ENCODE measurements around the gene RPL6. TPM values are rescaled to one million over a fixed set of nuclear protein-coding genes. Genes with fewer than 3 reads are reported as not detected.
"Not testable (repeated sequence)": the region's sequence is repeated elsewhere in the genome, so short reads cannot be mapped to it uniquely, and the experiment has no call there.

The RPL6 gene
- 1,000 to 10,000 TPM in 3 of 4 donors, 100 to 1,000 TPM in 1; 947 to 1,918 (median 1,526) TPM for total RNA-seq

DNA sequence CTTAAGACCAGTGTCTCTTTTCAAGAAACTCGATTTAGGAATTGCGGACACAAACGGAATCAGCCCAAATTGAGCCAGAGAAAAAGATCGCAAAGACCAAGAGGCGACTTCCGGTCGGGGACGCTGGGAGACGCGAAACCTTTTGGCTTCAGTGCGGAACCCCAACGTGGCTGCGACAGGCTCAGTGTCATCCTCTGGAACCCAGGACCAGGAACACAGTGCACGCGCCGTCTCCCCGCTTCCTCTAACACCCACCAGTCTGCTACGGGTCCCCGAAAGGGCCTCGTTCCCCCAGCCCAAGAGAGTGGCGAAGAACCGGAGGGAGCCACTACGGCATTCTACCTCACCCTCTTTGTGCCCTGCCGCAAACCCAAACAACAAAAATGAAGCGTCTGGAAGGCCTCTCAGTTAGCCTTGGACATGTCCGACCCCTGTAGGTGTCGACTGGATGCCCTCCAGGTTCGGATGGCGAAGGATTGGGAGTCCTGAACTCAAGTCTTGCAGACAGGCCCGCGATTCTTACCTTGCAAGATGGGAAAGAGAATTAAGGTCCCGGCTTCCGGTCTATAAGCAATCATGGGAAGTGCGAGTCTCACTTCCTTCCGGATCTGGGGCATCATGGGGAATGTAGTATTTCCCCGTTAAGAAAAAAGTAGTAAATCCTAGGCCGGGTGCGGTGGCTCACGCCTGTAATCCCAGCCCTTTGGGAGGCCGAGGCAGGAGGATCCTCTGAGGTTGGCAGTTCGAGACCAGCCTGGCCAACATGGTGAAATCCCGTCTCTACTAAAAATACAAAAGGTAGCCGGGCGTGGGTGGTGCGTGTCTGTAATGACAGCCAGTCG is at the start of gene RPL6:
Gene RPL6 (minus strand): TSS at position 542 of the 842 bp plus-strand sequence. CDS start 949 bp downstream, outside the sequence.
- H3K9me3 ChIP-seq, result no peaks in the 10 kb centered on the region
- peak within 1 kb of the TSS; percentile 77 to 86 for H3K4me3 ChIP-seq
- WGBS, 2 donors (ENCODE audit: low coverage in 1 of 2), result 1 to 5% methylated on average over 7 to 14 of the region's 46 CpGs
- peaks cover 9 to 39% of the 10 kb centered on the region in 2 donors for H3K36me3 ChIP-seq
- TF ChIP-seq POLR2A (IDR thresholded peaks at IDR 0.05) (peak; percentile 54 to 64), POLR2AphosphoS5 (IDR thresholded peaks at IDR 0.05) (peak; percentile 88), CTCF (IDR thresholded peaks at IDR 0.05) (no peak), EP300 (IDR thresholded peaks at IDR 0.05) (no peak)
- H3K27me3 ChIP-seq, result no peaks in the 10 kb centered on the region
- peaks cover 0 to 32% (median 2%) of the 10 kb centered on the region in 3 donors for H3K4me1 ChIP-seq
- ATAC-seq, result peak; percentile 91
- H3K27ac ChIP-seq, result peak within 1 kb of the TSS; percentile 58 to 90 (median 86)

DNA sequence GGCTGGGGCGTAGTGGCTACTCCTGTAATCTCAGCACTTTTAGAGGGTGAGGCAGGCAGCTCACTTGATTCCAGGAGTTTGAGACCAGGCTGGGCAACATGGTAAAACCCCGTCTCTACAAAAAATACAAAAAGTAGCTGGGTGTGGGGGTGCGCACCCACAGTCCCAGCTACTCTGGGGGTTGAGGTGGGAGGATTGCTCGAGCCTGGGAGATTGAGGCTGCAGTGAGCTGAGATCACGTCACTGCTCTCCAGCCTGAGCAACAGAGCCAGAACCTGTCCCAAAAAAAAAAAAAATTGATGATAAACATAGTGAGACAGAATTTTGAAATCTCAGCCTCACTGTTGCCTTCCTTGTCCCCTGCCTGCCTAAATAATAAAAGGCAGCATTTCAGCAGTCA is 49.3 kb upstream of the RPL6 start:
- H3K36me3 ChIP-seq, result peaks cover 0 to 84% of the 10 kb centered on the region in 2 donors
- no peak for ATAC-seq
- WGBS, 2 donors (ENCODE audit: low coverage in 1 of 2), result 90 to 100% methylated on average over 1 to 5 of the region's 5 CpGs
- no peak for TF ChIP-seq EP300 (IDR thresholded peaks at IDR 0.05)
- no peak for TF ChIP-seq POLR2AphosphoS5 (IDR thresholded peaks at IDR 0.05)
- no peak for TF ChIP-seq POLR2A (IDR thresholded peaks at IDR 0.05)
- TF ChIP-seq CTCF (IDR thresholded peaks at IDR 0.05), result no peak
- no peak overlapping the region for H3K27ac ChIP-seq
- no peaks in the 10 kb centered on the region for H3K9me3 ChIP-seq
- no peaks in the 10 kb centered on the region for H3K27me3 ChIP-seq
- no peaks in the 10 kb centered on the region for H3K4me1 ChIP-seq
- H3K4me3 ChIP-seq, result no peak overlapping the region

GRCh38 chr12:112458330-112458729 is 48.9 kb upstream of the RPL6 start:
- ATAC-seq, result no peak
- Histone ChIP-seq H3K27ac (no peak overlapping the region), H3K9me3 (no peaks in the 10 kb centered on the region), H3K27me3 (no peaks in the 10 kb centered on the region), H3K4me3 (no peak overlapping the region), H3K36me3 (peaks cover 0 to 88% of the 10 kb centered on the region in 2 donors), H3K4me1 (no peaks in the 10 kb centered on the region)
- 100% methylated on average over 2 to 3 of the region's 4 CpGs for WGBS, 2 donors (ENCODE audit: low coverage in 1 of 2)
- no peak for TF ChIP-seq POLR2A (IDR thresholded peaks at IDR 0.05)
- no peak for TF ChIP-seq CTCF (IDR thresholded peaks at IDR 0.05)
- TF ChIP-seq POLR2AphosphoS5 (IDR thresholded peaks at IDR 0.05), result no peak
- no peak for TF ChIP-seq EP300 (IDR thresholded peaks at IDR 0.05)

- not testable (repeated sequence) for H3K4me1 ChIP-seq, ATAC-seq, H3K4me3 ChIP-seq, H3K27me3 ChIP-seq, H3K9me3 ChIP-seq, H3K27ac ChIP-seq
- WGBS, 2 donors (ENCODE audit: low coverage in 1 of 2), result 75 to 80% methylated on average over 1 of the region's 1 CpG
- H3K36me3 ChIP-seq, result peaks cover 0 to 98% of the 10 kb centered on the region in 2 donors
Measured at GRCh38 chr12:112457142-112457541, 47.7 kb upstream of the RPL6 start.

DNA sequence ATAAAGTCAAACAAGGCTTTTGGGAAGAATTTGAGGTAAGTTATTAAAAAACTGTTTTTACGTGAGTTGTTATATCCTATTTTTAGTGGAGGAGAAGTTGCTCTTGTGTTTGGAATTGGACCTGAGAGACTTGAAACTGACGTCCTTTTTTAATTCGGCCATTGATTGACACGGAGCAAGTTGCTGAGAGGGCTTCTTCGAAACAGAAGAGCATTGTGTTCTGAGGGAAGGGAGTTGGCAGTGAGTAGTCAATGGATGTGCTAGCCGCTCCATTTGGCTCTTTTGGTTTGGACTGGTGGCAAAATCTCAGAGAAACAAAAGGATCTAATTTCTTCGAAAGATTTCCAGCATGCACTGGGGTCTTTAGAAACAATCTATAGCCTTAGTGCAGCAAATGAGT is 46.6 kb upstream of the RPL6 start:
- no peak for ATAC-seq
- 82 to 88% methylated on average over 7 of the region's 7 CpGs for WGBS, 2 donors (ENCODE audit: low coverage in 1 of 2)
- Histone ChIP-seq H3K9me3 (no peaks in the 10 kb centered on the region), H3K27ac (no peak overlapping the region), H3K36me3 (peaks cover 0 to 98% of the 10 kb centered on the region in 2 donors), H3K4me1 (no peaks in the 10 kb centered on the region), H3K27me3 (no peaks in the 10 kb centered on the region), H3K4me3 (no peak overlapping the region)
- TF ChIP-seq CTCF (IDR thresholded peaks at IDR 0.05), result no peak
- TF ChIP-seq POLR2AphosphoS5 (IDR thresholded peaks at IDR 0.05), result no peak
- no peak for TF ChIP-seq POLR2A (IDR thresholded peaks at IDR 0.05)
- no peak for TF ChIP-seq EP300 (IDR thresholded peaks at IDR 0.05)
